AG08395 (cell line): Measurements from ENCODE around the gene RAB11FIP3.

Experiments
- DNase-seq: peaks from one replicate; pipeline ENCODE4 v3.0.0; 2012; ENCODE audit warnings: mixed read lengths, low spot score

RAB11FIP3 gene

GRCh38 chr16:424033-424622, 1.3 kb upstream of the RAB11FIP3 start:
- DNase-seq: peak; percentile 97

- DNase-seq: no peak
These were observed 797 bp upstream of the RAB11FIP3 start for GRCh38 chr16:424623-425081.

DNA sequence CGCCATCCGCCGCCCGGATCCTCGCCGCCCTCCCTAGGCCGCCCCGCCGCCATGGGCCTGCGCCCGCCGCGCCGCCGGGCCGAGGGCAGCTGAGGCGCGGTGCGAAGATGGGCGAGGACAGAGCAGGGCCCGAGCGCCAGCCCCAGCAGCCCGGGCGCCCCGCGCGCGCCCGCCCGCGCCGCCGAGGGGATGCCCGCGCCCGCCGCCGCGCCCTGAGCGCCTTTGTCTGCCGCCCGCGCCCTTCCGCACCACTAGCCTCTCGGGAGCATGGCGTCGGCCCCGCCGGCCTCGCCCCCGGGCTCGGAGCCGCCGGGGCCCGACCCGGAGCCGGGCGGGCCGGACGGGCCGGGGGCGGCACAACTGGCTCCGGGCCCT, 278 bp downstream of the RAB11FIP3 start:
- DNase-seq: no peak

DNA sequence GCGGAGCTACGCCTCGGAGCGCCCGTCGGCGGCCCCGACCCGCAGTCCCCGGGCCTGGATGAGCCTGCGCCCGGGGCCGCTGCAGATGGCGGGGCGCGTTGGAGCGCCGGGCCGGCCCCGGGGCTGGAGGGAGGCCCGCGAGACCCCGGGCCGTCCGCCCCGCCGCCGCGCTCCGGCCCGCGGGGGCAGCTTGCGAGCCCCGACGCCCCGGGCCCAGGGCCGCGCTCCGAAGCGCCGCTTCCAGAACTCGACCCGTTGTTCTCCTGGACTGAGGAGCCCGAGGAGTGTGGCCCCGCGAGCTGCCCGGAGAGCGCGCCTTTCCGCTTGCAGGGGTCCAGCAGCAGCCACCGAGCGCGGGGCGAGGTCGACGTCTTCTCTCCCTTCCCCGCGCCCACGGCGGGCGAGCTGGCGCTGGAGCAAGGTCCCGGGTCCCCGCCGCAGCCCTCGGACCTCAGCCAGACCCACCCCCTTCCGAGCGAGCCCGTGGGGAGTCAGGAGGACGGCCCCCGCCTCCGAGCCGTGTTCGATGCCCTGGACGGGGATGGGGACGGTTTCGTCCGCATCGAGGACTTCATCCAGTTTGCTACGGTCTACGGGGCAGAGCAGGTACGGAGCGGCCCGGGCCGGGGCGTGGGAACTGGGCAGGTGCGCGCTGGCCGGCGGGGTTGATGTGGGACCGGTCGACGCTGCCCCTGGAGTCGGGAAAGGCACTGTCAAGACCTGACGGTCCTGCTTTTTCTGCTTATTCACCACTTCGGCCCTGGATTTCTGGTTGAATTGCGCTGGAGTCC, 861 bp downstream of the RAB11FIP3 start:
- no peak for DNase-seq

GRCh38 chr16:426906-427249, 1.4 kb downstream of the RAB11FIP3 start:
- no peak for DNase-seq

GRCh38 chr16:427250-427649, 1.8 kb downstream of the RAB11FIP3 start:
- DNase-seq: no peak

- DNase-seq: no peak
These were observed 5.5 kb downstream of the RAB11FIP3 start for GRCh38 chr16:430904-431303.

DNA sequence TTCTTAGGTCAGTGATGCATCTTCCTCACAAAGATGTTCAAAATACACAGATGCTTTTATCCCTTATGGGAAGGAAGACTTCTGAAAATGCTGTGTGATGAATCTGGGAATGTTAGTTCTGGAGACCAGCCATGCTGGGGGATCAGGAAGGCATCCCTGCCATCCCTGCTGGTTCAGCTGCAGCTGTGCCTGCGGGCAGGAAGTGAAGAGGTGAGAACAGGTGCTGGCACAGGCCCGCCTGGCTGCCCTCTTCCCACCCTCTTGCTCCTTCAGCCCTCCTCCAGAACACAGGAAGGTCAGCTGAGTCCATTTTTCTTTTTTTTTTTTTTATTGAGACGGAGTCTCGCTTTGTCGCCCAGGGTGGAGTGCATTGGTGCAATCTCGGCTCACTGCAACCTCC, 15.2 kb downstream of the RAB11FIP3 start:
- DNase-seq: no peak

DNA sequence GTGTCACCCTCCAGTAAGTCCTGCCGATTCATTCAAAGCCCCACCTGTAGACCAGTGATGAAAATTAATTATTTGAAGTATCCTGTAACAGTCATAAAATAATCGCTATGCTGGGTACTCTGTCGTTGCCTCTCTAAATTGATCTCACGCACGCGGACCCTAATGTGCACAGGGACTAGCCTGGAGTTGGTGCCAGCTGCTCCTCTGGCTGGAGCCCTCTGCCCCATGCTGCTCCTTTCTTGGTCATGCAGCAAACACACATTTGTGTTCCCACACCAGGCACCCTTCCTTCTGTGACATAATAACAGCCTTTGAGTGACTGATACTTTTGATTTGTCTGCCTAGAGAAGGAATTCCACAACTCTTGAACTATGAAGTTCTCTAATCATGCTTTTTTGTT, 16.0 kb downstream of the RAB11FIP3 start:
- no peak for DNase-seq

DNA sequence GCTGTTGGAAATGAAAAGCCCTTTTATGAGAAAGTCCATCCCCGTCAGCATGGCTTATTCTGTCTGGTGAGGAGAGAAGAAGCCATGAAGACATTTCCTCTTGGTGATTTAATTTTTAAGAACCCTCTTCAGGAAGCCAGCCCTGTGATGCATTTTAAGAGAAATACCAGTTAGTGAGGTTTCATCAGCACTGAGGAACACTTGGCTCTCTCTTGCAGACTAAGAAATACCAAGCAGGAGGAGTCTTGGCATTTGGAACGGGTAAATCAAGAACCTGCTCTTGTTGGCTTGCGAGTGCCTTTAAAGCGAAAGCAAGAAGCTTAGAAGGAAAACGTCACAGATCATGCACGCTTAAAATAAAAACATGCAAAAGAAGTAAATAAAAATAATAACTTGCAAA, 17.5 kb downstream of the RAB11FIP3 start:
- DNase-seq: no peak

DNA sequence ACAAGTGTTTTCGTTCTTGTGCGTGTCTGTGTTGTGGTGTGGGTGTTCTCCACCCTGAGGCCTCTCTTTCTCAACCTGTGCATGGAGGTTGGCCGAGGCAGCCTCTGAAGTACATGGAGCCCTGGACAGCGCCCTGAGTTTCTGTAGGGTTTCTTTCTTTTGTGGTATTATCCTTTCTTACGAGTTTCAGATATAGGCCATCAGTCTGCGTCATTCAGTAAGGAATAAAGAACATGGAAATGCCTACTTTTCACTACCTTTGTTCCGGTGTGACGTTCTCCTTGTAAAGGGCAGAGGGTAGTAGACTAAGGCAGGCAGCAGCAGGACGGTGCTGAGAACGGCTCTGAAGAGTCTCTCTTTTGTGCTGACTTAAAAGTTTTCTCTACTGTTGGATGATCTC, 18.6 kb downstream of the RAB11FIP3 start:
- DNase-seq: no peak

GRCh38 chr16:445566-445965, 20.1 kb downstream of the RAB11FIP3 start:
- no peak for DNase-seq

GRCh38 chr16:450385-450784, 24.9 kb downstream of the RAB11FIP3 start:
- no peak for DNase-seq

- no peak for DNase-seq
These were observed 25.5 kb downstream of the RAB11FIP3 start for GRCh38 chr16:450785-451512.

- DNase-seq: no peak
These were observed 29.0 kb downstream of the RAB11FIP3 start for GRCh38 chr16:454397-454940.

DNA sequence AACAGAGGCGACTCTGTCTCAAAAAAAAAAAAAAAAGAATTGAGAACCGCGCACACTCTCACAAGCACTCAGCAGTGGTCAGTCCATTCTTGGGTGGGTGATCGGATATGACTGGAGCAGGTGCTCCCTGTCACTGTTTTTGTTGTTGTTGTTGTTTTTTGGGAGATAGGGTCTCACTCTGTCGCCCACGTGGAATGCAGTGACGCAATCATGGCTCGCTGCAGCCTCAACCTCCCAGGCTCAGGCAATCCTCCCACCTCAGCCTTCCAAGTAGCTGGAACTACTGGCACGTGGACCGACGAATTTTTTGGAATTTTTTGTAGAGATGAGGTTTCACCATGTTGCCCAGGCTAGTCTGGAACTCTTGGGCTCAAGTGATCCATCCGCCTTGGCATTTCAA, 30.0 kb downstream of the RAB11FIP3 start:
- no peak for DNase-seq

GRCh38 chr16:456891-457483, 31.5 kb downstream of the RAB11FIP3 start:
- DNase-seq: peak; percentile 49

- DNase-seq: no peak
These were observed 32.4 kb downstream of the RAB11FIP3 start for GRCh38 chr16:457732-458400.

DNA sequence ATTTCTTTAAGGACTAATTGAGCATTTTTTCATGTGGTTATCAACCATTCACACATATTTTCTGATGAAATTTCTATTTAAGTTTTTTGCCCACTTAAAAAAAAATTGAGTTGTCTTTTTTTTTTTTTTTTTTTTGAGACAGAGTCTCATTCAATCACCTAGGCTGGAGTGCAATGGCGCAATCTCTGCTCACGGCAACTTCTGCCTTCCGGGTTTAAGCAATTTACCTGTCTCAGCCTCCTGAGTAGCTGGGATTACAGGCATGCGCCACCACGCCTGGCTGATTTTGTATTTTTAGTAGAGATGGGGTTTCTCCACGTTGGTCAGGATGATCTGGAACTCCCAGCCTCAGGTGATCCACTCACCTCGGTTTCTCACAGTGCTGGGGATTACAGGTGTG, 34.3 kb downstream of the RAB11FIP3 start:
- DNase-seq: no peak

GRCh38 chr16:460787-461186, 35.3 kb downstream of the RAB11FIP3 start:
- no peak for DNase-seq

GRCh38 chr16:463071-463470, 37.6 kb downstream of the RAB11FIP3 start:
- DNase-seq: no peak

DNA sequence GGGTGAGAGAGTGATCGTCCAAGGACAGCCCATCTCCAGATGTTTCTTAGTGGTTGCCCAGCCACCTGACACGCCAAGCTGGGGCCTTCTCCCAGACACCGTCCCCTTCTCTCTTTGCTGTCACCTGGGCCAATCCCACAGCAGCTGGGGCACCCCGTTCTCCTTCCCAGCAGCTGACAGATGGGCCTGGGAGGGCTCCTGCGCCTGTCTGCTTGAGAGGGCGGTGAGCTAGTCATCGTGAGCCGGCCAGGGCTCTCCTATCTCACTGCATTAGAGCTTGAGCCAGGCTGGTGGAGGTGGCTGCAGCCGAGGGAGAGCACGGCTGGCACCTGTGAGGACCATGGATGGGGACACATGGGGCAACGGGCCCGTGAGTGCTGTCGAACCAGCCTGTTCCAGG, 41.2 kb downstream of the RAB11FIP3 start:
- no peak for DNase-seq
